ENCODE measurements around the gene CPA1. TPM values are rescaled to one million over a fixed set of nuclear protein-coding genes. Genes with fewer than 3 reads are reported as not detected.

CPA1 gene
- total and polyA plus RNA-seq, 5 donors = 0.36 to 1.0 TPM; not detected in 3

DNA sequence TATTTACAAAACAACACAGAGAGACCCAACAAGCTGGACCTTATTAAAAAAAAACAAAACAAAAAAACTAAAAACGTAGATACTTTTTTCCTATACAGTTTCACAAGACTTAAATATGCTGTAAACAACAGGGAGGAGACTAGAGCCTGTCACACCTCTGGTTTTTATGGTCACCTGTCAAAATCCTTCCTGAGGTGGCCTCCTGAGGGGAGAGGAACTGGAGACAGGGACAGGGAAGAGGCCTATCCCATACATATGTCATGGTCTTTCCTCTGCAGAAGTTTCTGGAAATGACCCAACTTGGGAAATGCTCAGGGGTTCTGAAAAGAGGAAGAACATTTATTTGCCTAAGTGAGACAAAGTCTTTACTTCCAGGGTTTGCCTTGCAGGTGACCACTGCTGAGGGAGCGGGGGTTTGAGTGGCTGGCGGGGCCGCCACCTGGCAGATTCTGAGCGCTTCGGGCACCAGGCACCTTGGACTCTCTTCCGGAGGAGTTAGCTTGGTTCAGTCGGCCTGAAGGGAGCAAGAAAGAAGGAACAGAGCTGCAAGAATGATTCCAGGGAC, 18.3 kb downstream of the CPA1 start:
- Histone ChIP-seq H3K27ac (ENCODE audit: low read length) (no peak overlapping the region), H3K4me1 (ENCODE audit: control insufficient read depth, insufficient read depth, low read length) (peaks cover 4% of the 10 kb centered on the region), H3K9me3 (ENCODE audit: control insufficient read depth, low read length) (no peaks in the 10 kb centered on the region), H3K4me3 (ENCODE audit: low read length) (no peak overlapping the region), H3K27me3 (ENCODE audit: control insufficient read depth, insufficient read depth) (no peaks in the 10 kb centered on the region)
- 83% methylated on average over 8 of the region's 8 CpGs for WGBS
- intact Hi-C loops (cut with DNase I) = no loop called here
- ATAC-seq = no peak
- DNase-seq = no peak

DNA sequence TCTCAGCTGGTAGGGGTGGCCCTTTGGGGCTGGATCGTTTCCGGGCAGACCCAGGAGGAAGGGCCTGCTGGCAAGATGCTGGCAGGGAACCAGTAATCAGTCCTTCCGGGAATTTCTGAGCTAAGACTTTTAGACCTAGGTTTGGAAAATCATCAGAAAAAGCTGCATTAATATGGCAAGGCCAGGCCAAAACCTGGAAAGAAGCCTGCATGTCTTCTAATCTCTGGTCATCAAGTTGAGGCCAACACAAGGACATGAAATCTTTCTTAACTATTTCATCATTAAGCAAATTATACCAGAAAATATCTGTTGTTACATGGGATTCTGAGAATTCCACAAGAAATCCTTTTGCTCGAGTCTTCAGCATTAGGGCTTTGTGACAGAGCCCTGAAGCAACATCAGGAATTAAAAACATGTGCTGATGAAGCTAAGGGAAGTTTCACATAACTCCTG, 19.9 kb downstream of the CPA1 start:
- Histone ChIP-seq H3K9me3 (ENCODE audit: control insufficient read depth, low read length) (no peaks in the 10 kb centered on the region), H3K27me3 (ENCODE audit: control insufficient read depth, insufficient read depth) (no peaks in the 10 kb centered on the region), H3K4me1 (ENCODE audit: control insufficient read depth, insufficient read depth, low read length) (peaks cover 4% of the 10 kb centered on the region), H3K27ac (ENCODE audit: low read length) (no peak overlapping the region), H3K4me3 (ENCODE audit: low read length) (no peak overlapping the region)
- WGBS = 64% methylated on average over 4 of the region's 4 CpGs
- no peak for ATAC-seq
- DNase-seq = no peak
- intact Hi-C loops (cut with DNase I) = no loop called here

DNA sequence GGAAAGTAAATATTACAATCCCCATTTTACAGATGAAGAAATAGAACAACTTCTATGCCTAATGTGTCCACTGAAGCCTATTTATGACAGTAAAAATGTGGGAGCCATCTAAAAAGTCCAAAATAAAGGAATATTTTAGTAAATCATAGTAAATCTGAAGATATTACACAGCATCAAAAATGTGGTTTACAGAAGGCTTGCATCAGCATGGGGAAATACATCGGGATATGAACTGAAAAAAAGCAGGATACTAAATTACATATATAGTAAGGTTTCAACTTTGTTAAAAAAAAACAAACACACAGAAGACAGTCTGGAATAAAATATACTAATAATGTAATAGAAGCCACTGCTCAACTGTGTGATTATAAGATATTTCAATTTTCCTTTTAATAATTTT, 20.8 kb downstream of the CPA1 start:
- no peak for ATAC-seq
- WGBS = 89% methylated on average over 1 of the region's 1 CpG
- intact Hi-C loops (cut with DNase I) = no loop called here

DNA sequence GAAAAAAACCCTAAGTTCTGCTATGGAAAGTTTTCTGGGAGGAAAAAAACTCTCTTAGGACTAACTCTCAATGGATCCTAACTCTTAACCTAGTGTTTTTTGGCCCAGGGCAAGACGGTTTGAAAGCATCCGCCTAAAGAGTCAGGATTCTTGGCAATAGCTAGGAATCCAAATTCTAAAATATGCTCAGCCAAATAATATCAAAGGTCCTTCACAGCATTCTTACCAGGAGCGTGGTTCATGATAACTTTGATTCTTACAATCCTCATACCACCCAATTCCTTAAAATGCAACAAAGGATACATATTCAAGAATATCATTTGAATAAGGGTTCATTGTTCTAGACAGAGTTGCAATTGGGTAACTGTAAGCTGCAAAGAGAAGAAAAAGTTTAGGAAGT, 21.3 kb downstream of the CPA1 start:
- Histone ChIP-seq H3K9me3 (ENCODE audit: control insufficient read depth, low read length) (no peaks in the 10 kb centered on the region), H3K4me1 (ENCODE audit: control insufficient read depth, insufficient read depth, low read length) (peaks cover 4% of the 10 kb centered on the region), H3K27me3 (ENCODE audit: control insufficient read depth, insufficient read depth) (no peaks in the 10 kb centered on the region), H3K4me3 (ENCODE audit: low read length) (no peak overlapping the region), H3K27ac (ENCODE audit: low read length) (no peak overlapping the region)
- DNase-seq = no peak
- intact Hi-C loops (cut with DNase I) = no loop called here
- peak in 1 of 2 donors; percentile 32 for ATAC-seq
- WGBS = 71% methylated on average over 3 of the region's 3 CpGs

More for the DNA sequence above, 20.8 kb downstream of the CPA1 start:
- no peaks in the 10 kb centered on the region for H3K27me3 ChIP-seq (ENCODE audit: control insufficient read depth, insufficient read depth)
- no peaks in the 10 kb centered on the region for H3K9me3 ChIP-seq (ENCODE audit: control insufficient read depth, low read length)
- no peak overlapping the region for H3K27ac ChIP-seq (ENCODE audit: low read length)
- no peak overlapping the region for H3K4me3 ChIP-seq (ENCODE audit: low read length)
- peaks cover 4% of the 10 kb centered on the region for H3K4me1 ChIP-seq (ENCODE audit: control insufficient read depth, insufficient read depth, low read length)
- no peak for DNase-seq

DNA sequence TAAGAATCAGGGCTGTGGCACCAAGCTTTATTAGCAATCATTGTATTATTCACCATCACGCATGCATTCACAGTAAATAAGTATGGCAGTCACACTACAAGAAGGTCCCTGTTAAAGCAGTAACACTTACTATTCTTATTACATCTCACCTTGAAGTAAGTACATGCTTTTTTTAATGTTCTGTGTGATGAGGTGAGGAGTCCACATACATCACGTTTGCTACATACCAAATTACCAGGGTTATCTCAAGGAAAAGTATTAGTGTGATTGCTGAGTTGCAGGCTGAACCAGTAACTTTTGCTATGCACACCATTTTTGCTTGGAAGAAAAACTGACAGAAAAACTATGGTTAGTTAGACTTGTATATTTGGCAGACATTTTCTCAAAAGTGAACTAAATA, 24.7 kb downstream of the CPA1 start:
- H3K27ac ChIP-seq (ENCODE audit: low read length) = no peak overlapping the region
- intact Hi-C loops (cut with DNase I) = no loop called here
- no peak overlapping the region for H3K4me3 ChIP-seq (ENCODE audit: low read length)
- ATAC-seq (no peak), DNase-seq (no peak)
- H3K4me1 ChIP-seq (ENCODE audit: control insufficient read depth, insufficient read depth, low read length) = peaks cover 4% of the 10 kb centered on the region
- no peaks in the 10 kb centered on the region for H3K27me3 ChIP-seq (ENCODE audit: control insufficient read depth, insufficient read depth)
- H3K9me3 ChIP-seq (ENCODE audit: control insufficient read depth, low read length) = no peaks in the 10 kb centered on the region
- WGBS = 84% methylated on average over 2 of the region's 2 CpGs

DNA sequence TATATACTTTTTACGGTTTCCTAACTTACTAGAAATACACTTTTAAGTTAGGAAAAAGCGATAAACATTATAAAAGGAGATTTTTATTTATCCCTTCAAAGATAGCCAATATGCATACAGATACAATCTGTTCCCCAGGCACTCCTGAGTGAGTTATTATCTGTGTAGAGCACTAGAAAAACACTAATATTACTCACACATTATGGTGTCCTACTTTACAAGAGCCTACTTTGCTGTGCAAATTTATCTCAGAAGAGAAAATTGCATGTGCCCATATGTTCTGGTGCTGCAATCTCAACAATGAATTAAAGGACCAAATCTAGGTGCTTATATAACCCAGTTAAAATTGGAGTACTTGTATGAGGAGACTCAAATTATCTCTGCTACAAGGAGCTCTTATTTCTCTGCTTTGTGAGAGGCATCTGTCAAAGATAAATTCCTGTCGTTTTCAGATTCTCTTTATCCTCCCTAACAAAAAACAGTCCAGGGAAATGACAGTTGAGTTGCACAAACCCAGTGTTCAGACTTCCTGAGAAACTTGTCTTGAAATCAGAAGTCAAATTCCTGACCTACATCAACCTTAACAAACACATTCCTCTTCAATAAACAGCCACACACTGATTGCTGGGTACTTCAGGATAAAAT, 28.9 kb downstream of the CPA1 start:
- Histone ChIP-seq H3K27me3 (ENCODE audit: control insufficient read depth, insufficient read depth) (no peaks in the 10 kb centered on the region), H3K9me3 (ENCODE audit: control insufficient read depth, low read length) (no peaks in the 10 kb centered on the region), H3K4me3 (ENCODE audit: low read length) (no peak overlapping the region), H3K4me1 (ENCODE audit: control insufficient read depth, insufficient read depth, low read length) (no peaks in the 10 kb centered on the region), H3K27ac (ENCODE audit: low read length) (no peak overlapping the region)
- ATAC-seq (no peak), DNase-seq (no peak)
- WGBS = 66% methylated on average over 3 of the region's 3 CpGs
- intact Hi-C loops (cut with DNase I) = no loop called here

DNA sequence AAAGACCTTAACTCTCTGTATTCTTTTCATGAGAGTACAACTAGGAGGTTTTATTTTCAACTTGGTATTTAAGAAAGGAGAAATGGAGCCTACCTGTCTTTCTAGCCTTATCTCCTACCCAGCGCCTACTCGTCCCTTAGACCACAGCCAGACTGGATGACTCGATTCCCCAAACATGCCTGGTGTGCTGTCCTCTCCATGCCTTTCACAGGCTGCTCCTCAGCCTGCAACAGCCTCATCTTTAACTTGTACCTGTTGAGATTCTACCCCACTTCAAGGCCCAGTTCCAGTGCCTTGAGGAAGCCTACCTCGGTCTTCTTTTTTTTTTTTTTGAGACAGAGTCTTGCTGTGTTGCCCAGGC, 29.4 kb downstream of the CPA1 start:
- no peak for ATAC-seq
- Histone ChIP-seq H3K9me3 (ENCODE audit: control insufficient read depth, low read length) (no peaks in the 10 kb centered on the region), H3K4me1 (ENCODE audit: control insufficient read depth, insufficient read depth, low read length) (no peaks in the 10 kb centered on the region), H3K27ac (ENCODE audit: low read length) (no peak overlapping the region), H3K4me3 (ENCODE audit: low read length) (no peak overlapping the region), H3K27me3 (ENCODE audit: control insufficient read depth, insufficient read depth) (no peaks in the 10 kb centered on the region)
- WGBS = 81% methylated on average over 4 of the region's 4 CpGs
- intact Hi-C loops (cut with DNase I) = no loop called here
- no peak for DNase-seq

DNA sequence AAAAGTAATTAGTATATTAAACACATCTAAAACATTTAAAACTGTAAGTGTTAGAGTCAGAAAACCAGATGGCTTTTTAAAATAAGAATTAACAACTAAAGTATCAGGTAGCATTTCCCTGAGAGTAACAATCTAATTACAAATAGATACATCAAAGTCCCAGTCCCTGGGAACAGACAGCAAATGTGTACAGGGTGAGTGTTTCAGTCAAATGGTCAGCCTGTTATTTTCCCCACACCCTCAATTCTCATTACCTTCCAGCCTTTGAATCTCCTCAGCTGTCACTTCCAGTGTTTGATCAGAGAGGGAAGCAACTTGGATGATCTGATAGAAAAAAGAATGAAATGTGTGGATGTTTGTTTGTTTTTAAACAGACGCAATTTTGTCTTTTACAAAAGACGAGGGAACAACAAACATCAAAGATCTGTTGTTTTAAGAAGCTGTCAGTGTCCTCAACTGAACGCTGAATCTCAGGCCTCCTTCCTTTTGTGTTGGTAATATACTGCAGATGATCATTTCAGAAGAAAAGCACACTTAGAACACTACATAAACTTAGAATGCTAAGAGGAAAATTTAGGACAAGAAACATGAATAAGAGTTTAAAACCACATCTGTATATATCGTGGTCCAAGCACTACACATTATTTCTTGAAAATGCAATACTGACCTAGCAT, 30.7 kb downstream of the CPA1 start:
- Histone ChIP-seq H3K27ac (ENCODE audit: low read length) (no peak overlapping the region), H3K4me3 (ENCODE audit: low read length) (no peak overlapping the region), H3K9me3 (ENCODE audit: control insufficient read depth, low read length) (no peaks in the 10 kb centered on the region), H3K4me1 (ENCODE audit: control insufficient read depth, insufficient read depth, low read length) (no peaks in the 10 kb centered on the region), H3K27me3 (ENCODE audit: control insufficient read depth, insufficient read depth) (no peaks in the 10 kb centered on the region)
- no peak for ATAC-seq
- intact Hi-C loops (cut with DNase I) = no loop called here
- DNase-seq = no peak
- WGBS = 74% methylated on average over 4 of the region's 4 CpGs

DNA sequence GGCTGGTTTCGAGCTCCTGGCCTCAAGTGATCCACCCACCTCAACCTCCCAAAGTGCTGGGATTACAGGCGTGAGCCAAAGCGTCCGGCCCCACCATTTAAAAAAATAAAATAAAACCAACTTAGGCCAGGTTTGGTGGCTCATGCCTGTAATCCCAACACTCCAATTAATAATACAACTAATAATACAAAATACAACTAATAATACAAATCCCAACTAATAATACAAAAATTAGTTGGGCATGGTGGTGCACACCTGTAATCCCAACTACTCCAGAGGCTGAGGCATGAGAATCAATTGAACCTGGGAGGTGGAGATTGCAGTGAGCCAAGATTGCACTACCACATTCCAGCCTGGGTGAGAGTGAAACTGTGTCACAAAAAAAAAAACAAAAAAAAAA, 32.9 kb downstream of the CPA1 start:
- ATAC-seq (no peak), DNase-seq (no peak)
- Histone ChIP-seq H3K4me3 (ENCODE audit: low read length) (no peak overlapping the region), H3K27me3 (ENCODE audit: control insufficient read depth, insufficient read depth) (no peaks in the 10 kb centered on the region), H3K9me3 (ENCODE audit: control insufficient read depth, low read length) (no peaks in the 10 kb centered on the region), H3K27ac (ENCODE audit: low read length) (no peak overlapping the region), H3K4me1 (ENCODE audit: control insufficient read depth, insufficient read depth, low read length) (no peaks in the 10 kb centered on the region)
- intact Hi-C loops (cut with DNase I) = no loop called here
- 97% methylated on average over 4 of the region's 4 CpGs for WGBS

DNA sequence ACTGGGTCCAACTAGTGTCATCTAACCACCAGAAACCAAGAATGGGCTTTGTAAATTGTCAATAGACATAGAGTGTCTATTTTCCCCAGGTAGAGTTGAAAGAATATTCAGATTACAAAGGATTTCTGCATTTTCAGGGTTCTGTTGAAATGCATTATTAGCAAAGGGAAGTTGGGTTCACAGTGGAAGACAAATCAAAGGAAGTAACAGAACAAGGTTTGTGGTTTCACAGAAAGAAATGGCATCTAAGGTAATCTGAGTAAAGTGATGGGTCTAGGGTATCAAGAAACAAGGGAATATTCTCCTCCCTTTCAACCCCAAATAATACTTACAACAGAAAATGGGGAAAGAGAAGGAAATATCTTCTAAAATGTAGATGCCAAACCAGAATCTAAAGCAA, 34.7 kb downstream of the CPA1 start:
- no peak overlapping the region for H3K4me3 ChIP-seq (ENCODE audit: low read length)
- no peaks in the 10 kb centered on the region for H3K27me3 ChIP-seq (ENCODE audit: control insufficient read depth, insufficient read depth)
- H3K9me3 ChIP-seq (ENCODE audit: control insufficient read depth, low read length) = no peaks in the 10 kb centered on the region
- intact Hi-C loops (cut with DNase I) = no loop called here
- H3K4me1 ChIP-seq (ENCODE audit: control insufficient read depth, insufficient read depth, low read length) = no peaks in the 10 kb centered on the region
- DNase-seq (no peak), ATAC-seq (no peak)
- no peak overlapping the region for H3K27ac ChIP-seq (ENCODE audit: low read length)

DNA sequence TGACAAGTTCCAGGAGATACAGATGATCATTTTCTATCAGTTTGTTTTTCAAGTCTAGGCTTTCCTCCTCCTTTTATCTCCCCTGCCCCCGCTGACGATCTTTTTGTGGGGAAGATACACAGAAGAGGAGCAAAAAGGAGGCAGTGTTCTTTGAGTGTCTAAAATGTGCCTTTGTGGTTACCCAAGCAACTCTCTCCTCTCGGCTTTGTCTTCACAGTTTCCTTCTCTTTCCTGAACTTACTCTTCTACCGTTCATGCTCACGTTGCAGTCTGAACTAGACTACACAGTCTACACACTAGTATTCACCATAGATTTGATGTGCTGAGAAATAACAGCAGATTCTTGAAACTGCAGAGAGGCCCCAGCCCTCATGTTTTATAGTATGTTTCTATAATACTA, 36.9 kb downstream of the CPA1 start:
- Histone ChIP-seq H3K9me3 (ENCODE audit: control insufficient read depth, low read length) (no peaks in the 10 kb centered on the region), H3K27ac (ENCODE audit: low read length) (no peak overlapping the region), H3K27me3 (ENCODE audit: control insufficient read depth, insufficient read depth) (no peaks in the 10 kb centered on the region), H3K4me3 (ENCODE audit: low read length) (no peak overlapping the region), H3K4me1 (ENCODE audit: control insufficient read depth, insufficient read depth, low read length) (no peaks in the 10 kb centered on the region)
- DNase-seq = no peak
- no peak for ATAC-seq
- 60% methylated on average over 5 of the region's 5 CpGs for WGBS
- intact Hi-C loops (cut with DNase I) = no loop called here

Data from right cardiac atrium (tissue), 5 donors.